Neural progenitor cell (in vitro differentiated cells): ENCODE measurements around the gene TSPAN14. TPM values are rescaled to one million over a fixed set of nuclear protein-coding genes. Genes with fewer than 3 reads are reported as not detected.

Experiments
- DNase-seq: peaks from one replicate; pipeline ENCODE4 v3.0.0-alpha.2; 2016; ENCODE audit warnings: low spot score
- H2AFZ ChIP-seq: fragments of 200-600 bp; sonication (generic); replicated peaks from 2 replicates; pipeline ENCODE4 v1.6.1; 2016; ENCODE audit warnings: antibody characterized with exemption
- H3F3A ChIP-seq: fragments of 200-600 bp; sonication (generic); 2 replicates; pipeline ENCODE4 v1.6.1; 2016; ENCODE audit warnings: antibody characterized with exemption, low read depth
- H3K27ac ChIP-seq: fragments of 200-600 bp; sonication (generic); 2 replicates; pipeline ENCODE4 v1.5.1; 2016; ENCODE audit warnings: mild to moderate bottlenecking
- H3K27me3 ChIP-seq: fragments of 200-600 bp; sonication (generic); 2 replicates; pipeline ENCODE4 v1.6.1; 2016; ENCODE audit warnings: mild to moderate bottlenecking, moderate library complexity
- H3K36me3 ChIP-seq: fragments of 200-600 bp; sonication (generic); 2 replicates; pipeline ENCODE4 v1.5.1; 2016
- H3K4me1 ChIP-seq: fragments of 200-600 bp; sonication (generic); 2 replicates; pipeline ENCODE4 v1.6.1; 2016; ENCODE audit warnings: mixed run types
- H3K4me2 ChIP-seq: fragments of 200-600 bp; sonication (generic); 2 replicates; pipeline ENCODE4 v1.6.1; 2016
- H3K4me3 ChIP-seq: fragments of 200-600 bp; sonication (generic); 2 replicates; pipeline ENCODE4 v1.5.1; 2016
- H3K79me2 ChIP-seq: fragments of 200-600 bp; sonication (generic); 2 replicates; pipeline ENCODE4 v1.6.1; 2016; ENCODE audit warnings: low read depth
- H3K9ac ChIP-seq: fragments of 200-600 bp; sonication (generic); 2 replicates; pipeline ENCODE4 v1.6.1; 2016
- H3K9me3 ChIP-seq: fragments of 200-600 bp; sonication (generic); 2 replicates; pipeline ENCODE4 v1.5.1; 2016; ENCODE audit warnings: low read depth
- H4K20me1 ChIP-seq: fragments of 200-600 bp; sonication (generic); 2 replicates; pipeline ENCODE4 v1.6.1; 2016; ENCODE audit warnings: low read depth
- H3K27ac Mint-ChIP-seq: 3 replicates; pipeline ENCODE4 v1.8.0; 2021; ENCODE audit warnings: mixed read lengths
- H3K27me3 Mint-ChIP-seq: 2 replicates; pipeline ENCODE4 v1.8.0; 2022; ENCODE audit warnings: low read depth, mild to moderate bottlenecking, inconsistent platforms, moderate library complexity, mixed read lengths; ENCODE audit not compliant: insufficient read depth
- H3K36me3 Mint-ChIP-seq: 3 replicates; pipeline ENCODE4 v1.8.0; 2021; ENCODE audit warnings: mixed read lengths
- H3K4me1 Mint-ChIP-seq: 3 replicates; pipeline ENCODE4 v1.8.0; 2021; ENCODE audit warnings: mixed read lengths
- H3K4me3 Mint-ChIP-seq: 3 replicates; pipeline ENCODE4 v1.8.0; 2021; ENCODE audit warnings: mild to moderate bottlenecking, moderate library complexity, mixed read lengths
- H3K9me3 Mint-ChIP-seq: 3 replicates; pipeline ENCODE4 v1.8.0; 2020; ENCODE audit warnings: mixed read lengths
- EZH2 ChIP-seq: fragments of 200-600 bp; sonication (generic); IDR thresholded peaks from 2 replicates; pipeline ENCODE4 v1.6.1; 2017; ENCODE audit warnings: antibody characterized with exemption, mild to moderate bottlenecking, moderate library complexity
- EZH2phosphoT487 ChIP-seq: fragments of 200-600 bp; sonication (generic); IDR thresholded peaks from 2 replicates; pipeline ENCODE4 v1.6.1; 2017; ENCODE audit warnings: antibody characterized with exemption
- total RNA-seq: library from RNA; depleted of rRNA; stranded (reverse); fragments of >200 nt; gene quantifications from 2 replicates; pipeline ENCODE4 v1.2.3, GENCODE V29; 2015; ENCODE audit warnings: low replicate concordance
- TF ChIP-seq, protein P1 (sequence below): fragments of 200-600 bp; sonication (generic); IDR thresholded peaks from 2 replicates; pipeline ENCODE4 v1.5.1; 2017; ENCODE audit warnings: antibody characterized with exemption, mild to moderate bottlenecking

Gene TSPAN14
- total RNA-seq, 1 donor from 2014 or later: 32.7 TPM

DNA sequence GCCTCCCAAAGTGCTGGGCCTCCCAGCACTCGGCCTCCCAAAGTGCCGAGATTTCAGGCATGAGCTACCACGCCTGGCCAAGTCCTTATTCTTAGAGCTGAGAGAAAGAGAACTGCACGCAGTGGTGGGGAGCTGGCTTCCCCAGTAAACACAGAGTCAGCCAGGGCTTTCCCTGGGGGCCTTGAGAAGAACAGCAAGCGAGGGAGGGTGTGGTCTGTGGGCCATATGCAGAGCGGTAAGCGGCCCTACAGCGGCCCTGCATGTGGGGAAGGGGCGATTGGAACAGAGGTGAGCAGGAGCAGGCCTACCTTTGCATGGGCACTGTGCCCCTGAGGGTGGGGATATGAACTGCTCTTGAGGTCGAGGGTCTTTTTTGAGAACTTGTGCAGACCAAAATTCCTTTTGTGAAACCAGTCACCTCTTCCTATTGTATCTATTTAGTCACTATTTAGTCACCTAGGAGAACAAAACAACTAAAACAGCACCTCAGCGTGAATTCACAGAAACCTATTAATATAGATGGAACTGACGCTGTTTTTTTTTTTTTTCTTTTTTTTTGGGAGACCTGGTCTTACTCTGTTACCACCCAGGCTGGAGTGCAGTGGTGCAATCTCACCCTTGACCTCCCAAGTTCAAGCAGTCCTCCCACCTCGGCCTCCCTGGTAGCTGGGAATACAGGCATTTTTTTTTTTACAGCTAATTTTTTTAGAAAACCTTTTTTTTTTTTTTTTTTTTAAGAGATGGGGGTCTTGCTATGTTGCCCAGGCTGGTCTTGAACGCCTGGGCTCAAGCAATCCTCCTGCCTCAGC lies 46.7 kb downstream of the TSPAN14 start:
- no peak for DNase-seq
- H3K36me3 ChIP-seq: no peaks in the 10 kb centered on the region
- H3K27ac ChIP-seq: no peak overlapping the region
- no peaks in the 10 kb centered on the region for H3K9me3 ChIP-seq
- peaks cover 50% of the 10 kb centered on the region for H3K4me1 ChIP-seq
- Mint-ChIP-seq H3K4me3 (no peak overlapping the region), H3K36me3 (peaks cover 27% of the 10 kb centered on the region), H3K27me3 (peaks cover 7% of the 10 kb centered on the region), H3K27ac (peak overlapping the region; percentile 75), H3K4me1 (peaks cover 83% of the 10 kb centered on the region), H3K9me3 (peaks cover 12% of the 10 kb centered on the region)
- H3K4me2 ChIP-seq: no peak overlapping the region
- peaks cover 16% of the 10 kb centered on the region for H3F3A ChIP-seq
- no peak overlapping the region for H2AFZ ChIP-seq
- H3K79me2 ChIP-seq: peaks cover 79% of the 10 kb centered on the region
- H3K9ac ChIP-seq: no peak overlapping the region
- H3K27me3 ChIP-seq: no peaks in the 10 kb centered on the region
- H3K4me3 ChIP-seq: no peak overlapping the region
- peaks cover 89% of the 10 kb centered on the region for H4K20me1 ChIP-seq
- TF ChIP-seq, protein P1, sequence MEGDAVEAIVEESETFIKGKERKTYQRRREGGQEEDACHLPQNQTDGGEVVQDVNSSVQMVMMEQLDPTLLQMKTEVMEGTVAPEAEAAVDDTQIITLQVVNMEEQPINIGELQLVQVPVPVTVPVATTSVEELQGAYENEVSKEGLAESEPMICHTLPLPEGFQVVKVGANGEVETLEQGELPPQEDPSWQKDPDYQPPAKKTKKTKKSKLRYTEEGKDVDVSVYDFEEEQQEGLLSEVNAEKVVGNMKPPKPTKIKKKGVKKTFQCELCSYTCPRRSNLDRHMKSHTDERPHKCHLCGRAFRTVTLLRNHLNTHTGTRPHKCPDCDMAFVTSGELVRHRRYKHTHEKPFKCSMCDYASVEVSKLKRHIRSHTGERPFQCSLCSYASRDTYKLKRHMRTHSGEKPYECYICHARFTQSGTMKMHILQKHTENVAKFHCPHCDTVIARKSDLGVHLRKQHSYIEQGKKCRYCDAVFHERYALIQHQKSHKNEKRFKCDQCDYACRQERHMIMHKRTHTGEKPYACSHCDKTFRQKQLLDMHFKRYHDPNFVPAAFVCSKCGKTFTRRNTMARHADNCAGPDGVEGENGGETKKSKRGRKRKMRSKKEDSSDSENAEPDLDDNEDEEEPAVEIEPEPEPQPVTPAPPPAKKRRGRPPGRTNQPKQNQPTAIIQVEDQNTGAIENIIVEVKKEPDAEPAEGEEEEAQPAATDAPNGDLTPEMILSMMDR: no peak
- TF ChIP-seq EZH2 (no peak), EZH2phosphoT487 (no peak)

DNA sequence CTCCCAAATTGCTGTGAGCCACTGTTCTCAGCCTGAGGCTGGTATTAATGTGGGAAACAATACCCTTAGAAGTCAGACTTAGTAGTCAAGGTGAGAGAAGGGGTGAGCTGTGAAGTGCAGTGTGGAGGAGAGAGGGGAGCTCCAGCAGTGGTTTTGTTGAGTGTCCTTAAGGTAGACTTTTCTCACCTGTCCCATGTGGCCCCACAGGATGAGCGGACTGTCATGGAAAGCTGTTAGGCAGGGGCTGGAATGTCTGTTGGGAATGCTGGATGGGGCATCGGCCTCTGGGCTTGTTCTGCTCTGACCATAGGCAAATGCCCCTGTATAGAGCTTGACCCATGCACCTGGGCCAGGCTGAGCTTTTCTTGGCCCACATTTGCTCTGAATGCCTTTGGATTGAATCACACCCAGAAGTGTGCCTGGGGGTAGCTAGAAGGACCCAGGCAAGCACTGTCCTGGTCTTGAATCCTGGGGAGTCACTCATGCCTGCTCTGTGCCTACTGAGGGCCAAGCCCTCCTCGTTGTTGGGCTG lies 47.3 kb downstream of the TSPAN14 start:
- no peak overlapping the region for H3K4me3 ChIP-seq
- no peak for TF ChIP-seq EZH2
- TF ChIP-seq, protein P1: no peak
- TF ChIP-seq EZH2phosphoT487: no peak
- H3K27me3 ChIP-seq: no peaks in the 10 kb centered on the region
- no peak overlapping the region for H3K9ac ChIP-seq
- no peak overlapping the region for H3K4me2 ChIP-seq
- Mint-ChIP-seq H3K9me3 (peaks cover 7% of the 10 kb centered on the region), H3K36me3 (peaks cover 21% of the 10 kb centered on the region), H3K27ac (no peak overlapping the region), H3K4me3 (peak overlapping the region; percentile 19), H3K27me3 (peaks cover 7% of the 10 kb centered on the region), H3K4me1 (peaks cover 86% of the 10 kb centered on the region)
- H4K20me1 ChIP-seq: peaks cover 93% of the 10 kb centered on the region
- no peak overlapping the region for H3K27ac ChIP-seq
- no peaks in the 10 kb centered on the region for H3K9me3 ChIP-seq
- peaks cover 50% of the 10 kb centered on the region for H3K4me1 ChIP-seq
- H3F3A ChIP-seq: peaks cover 16% of the 10 kb centered on the region
- H2AFZ ChIP-seq: no peak overlapping the region
- H3K36me3 ChIP-seq: no peaks in the 10 kb centered on the region
- DNase-seq: no peak
- H3K79me2 ChIP-seq: peaks cover 79% of the 10 kb centered on the region

DNA sequence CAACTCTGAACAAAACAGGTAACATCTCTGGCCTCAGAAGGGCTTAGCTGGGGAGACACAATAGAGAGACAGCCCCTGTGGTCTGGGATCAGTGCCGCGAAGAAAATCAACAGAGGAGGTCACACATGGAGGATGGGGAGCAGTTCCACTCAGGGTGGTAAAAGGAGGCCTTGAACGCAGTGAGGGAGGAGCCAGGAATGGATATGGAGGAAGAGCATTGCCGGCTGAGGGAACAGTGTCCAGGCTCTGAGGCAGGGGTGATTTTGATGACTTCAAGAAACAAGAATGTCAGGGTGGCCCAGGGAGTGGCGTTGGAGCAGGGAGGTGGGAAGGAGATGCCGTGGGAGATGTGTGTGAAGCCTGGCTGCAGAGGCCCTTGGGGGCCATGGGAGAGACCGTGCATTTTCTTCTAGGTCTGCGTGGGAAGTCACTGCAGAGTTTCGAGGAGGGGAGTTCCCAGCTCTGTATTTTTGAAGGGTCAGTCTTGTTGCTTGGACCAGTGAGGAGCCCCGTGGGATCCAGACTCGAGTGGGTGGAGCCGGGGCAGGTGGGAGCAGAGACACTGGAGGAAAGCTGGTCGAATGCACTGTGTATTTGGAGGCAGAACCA lies 47.9 kb downstream of the TSPAN14 start:
- H3K27ac ChIP-seq: no peak overlapping the region
- H3K36me3 Mint-ChIP-seq: peaks cover 15% of the 10 kb centered on the region
- peaks cover 50% of the 10 kb centered on the region for H3K4me1 ChIP-seq
- no peaks in the 10 kb centered on the region for H3K36me3 ChIP-seq
- no peak overlapping the region for H3K4me3 ChIP-seq
- H3K4me3 Mint-ChIP-seq: no peak overlapping the region
- TF ChIP-seq EZH2phosphoT487 (no peak), EZH2 (no peak)
- TF ChIP-seq, protein P1: no peak
- no peak overlapping the region for H3K27ac Mint-ChIP-seq
- no peak for DNase-seq
- peaks cover 7% of the 10 kb centered on the region for H3K27me3 Mint-ChIP-seq
- H3K4me2 ChIP-seq: no peak overlapping the region
- peaks cover 1% of the 10 kb centered on the region for H3K9me3 Mint-ChIP-seq
- H4K20me1 ChIP-seq: peaks cover 88% of the 10 kb centered on the region
- peaks cover 84% of the 10 kb centered on the region for H3K4me1 Mint-ChIP-seq
- no peak overlapping the region for H2AFZ ChIP-seq
- H3K27me3 ChIP-seq: no peaks in the 10 kb centered on the region
- peaks cover 16% of the 10 kb centered on the region for H3F3A ChIP-seq
- H3K9me3 ChIP-seq: no peaks in the 10 kb centered on the region
- peaks cover 78% of the 10 kb centered on the region for H3K79me2 ChIP-seq
- no peak overlapping the region for H3K9ac ChIP-seq
